Fibroblast of skin of back (primary cell): ENCODE measurements around the gene MAP4.

Experiments
- DNase-seq: peaks from one replicate; pipeline ENCODE4 v3.0.0-alpha.2; 2013

Gene MAP4

DNA sequence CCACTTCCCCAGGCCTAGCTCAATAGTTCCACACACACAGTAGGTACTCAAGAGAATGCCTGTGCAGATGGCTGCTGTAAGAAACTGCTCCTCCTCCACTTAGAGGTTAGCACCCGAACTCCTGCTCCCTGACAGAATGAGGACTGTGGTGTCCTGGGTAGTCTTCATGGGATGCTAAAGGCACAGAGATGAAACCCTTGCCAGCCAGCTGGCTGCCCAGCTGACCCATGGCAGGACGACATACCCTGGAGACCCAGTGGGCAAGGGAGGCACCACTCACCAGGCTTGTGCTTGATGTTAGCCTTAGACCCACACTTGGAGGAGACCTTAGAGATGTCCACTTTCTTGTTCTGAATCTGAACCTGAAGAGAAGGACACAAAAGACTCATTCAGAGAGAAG, 159.1 kb downstream of the MAP4 start:
- DNase-seq = no peak

DNA sequence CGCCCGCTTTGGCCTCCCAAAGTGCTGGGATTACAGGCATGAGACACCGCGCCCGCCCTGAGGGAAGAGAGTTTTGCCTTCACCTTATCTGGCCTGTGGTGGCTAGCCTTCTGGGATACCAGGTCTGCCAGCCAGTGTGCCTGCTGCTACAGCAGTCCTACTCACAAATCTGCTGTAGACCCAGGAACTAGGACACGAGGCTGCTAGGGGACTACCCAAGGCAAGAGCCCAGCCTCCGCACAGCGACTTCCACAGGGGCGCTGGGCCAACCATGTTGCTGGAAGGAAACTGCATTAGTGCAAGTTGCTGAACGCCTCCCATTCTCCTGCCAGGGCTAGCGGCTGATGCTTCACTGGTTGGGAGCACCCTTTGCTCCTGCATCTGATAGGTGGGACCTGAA, 159.5 kb downstream of the MAP4 start:
- DNase-seq = no peak

DNA sequence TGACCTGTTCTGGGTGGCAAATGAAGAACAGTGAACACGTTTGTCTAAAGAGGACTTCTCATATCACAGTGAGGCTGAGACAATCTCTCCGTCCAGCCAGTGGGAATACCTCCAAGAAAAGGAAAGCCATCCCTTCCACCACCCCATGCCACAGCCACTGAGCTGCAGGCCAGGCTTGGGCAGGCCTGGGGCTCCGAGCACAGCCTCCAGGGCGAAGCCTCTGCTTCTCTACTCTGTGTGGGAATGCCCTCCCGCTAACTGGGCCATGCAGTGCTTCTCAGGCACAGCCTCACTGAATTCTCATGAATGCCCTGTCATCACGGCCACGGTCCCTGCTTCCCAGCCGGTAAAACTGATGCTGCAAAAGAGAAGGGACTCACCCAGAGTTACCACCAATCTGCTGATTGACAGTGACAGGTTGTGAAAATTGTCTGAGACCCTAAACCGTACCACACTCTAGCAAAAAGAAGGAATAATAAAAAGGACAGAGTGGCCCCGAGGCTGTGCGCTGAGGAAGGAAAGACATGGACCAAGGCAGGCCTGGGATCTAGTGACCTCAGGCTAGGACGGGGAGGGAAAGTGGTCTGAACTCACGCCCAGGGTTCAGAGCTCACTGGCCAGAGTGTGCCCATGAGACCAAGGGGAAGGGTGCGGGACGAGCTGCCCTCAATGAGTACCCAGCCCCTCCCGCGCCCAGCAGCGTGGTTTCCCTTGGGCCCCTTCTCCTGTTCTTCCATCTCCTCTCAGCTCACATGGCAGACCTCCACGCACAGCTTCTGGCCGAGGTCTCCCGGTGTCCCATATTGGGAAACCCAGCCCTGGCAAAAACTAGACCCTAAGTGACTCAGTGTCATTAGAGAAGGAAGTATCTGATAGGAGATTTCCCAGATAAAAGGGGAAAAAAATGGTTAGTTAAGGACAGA, 160.5 kb downstream of the MAP4 start:
- DNase-seq = no peak

DNA sequence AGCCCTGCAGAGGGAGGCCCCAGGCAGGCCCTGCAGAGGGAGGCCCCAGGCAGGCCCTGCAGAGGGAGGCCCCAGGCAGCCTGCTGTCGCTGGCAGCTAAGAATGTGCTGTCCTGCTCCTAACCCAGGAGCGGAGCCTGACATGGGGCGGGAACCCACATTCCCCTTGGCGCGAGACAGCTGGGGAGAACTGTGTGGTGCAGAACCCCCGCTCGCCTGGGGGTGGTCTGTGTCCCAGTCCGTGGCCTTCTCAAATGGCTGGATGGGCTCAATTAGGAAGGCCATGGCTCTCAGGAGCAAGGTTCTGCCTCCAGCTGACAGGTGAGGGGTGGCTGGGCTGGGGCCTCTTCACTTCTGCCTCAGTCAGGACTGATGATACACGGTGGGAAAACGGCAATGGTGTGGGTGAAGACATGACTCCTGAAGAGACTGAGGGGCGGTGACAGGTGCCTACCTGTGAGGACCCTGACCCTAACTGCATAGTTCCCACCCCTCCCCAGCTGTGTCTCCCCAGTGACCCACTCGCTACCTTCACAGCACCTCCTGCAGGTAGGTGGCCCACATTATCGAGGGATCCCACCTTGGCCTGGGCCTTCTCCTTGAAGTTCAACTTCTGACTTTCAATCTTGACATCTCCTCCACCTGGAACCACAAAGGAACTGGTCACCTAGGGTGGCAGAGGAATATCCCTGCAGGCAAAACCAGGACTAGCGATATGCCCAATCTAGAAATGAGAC, 161.3 kb downstream of the MAP4 start:
- DNase-seq = no peak

DNA sequence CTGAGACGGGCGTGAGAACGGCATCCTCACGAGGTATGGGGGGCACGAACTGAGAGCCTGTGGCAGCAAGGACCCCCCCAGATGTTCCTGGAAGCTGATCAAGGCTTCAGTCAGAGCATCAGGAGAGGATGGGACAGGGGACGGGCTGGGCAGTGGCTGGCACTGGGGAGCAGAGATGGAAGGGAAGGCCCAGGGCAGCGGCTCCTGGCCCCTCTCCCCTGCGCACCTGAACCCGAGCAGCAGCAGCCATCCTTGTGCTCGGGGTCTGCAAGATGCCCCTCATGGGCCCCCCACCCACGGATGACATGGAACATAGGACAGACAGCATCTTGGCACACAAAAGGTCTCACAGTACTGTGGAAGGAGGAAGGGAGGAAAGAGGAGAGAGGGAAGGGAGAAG, 161.9 kb downstream of the MAP4 start:
- DNase-seq = no peak

DNA sequence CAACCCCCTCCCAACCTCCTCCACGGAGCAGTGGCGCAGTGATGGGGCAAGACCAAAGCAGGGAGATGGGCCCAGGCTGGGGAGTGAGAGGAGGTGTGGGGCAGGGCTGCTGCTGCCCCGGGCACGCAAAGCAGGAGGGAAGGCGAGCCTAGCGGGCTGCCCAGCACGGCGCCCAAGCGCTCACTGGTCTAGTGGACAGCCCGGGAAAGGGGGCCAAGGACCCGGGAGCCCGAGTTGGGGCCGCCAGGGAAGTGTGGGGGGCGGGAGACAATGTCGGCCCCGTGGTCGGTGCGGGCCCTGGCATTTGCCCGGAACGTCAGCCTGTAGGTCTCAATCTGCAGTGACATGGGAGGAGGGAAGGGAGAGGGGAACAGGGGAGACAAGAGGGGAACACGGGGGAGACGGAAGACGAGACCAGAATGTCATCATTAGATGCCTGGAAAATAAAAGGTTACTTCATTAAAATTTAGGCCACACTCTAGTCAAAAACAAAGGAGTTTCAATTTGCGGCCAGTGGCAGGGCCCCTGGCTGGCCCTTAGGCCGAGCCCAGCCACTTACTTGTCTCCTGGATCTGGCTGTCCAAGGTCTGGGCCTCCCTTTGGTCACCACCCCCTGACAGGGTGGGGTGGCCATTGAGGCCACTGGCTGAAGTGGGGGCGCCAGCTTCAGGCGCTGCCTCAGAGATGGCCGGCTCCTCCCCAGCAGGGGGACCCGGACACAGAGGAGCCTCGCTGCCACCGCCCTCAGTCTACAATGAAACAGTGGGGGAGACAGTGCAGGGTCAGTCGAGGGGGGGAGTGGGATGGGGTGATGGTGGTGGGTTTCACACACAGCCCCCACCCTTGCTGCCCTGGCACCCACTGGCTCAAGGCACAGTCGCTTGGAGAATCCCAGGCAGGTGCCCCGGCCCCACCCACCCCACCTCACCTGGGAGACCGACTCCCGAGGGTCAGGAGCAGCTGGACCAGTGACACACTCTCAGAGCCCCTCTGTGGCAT, 163.3 kb downstream of the MAP4 start:
- no peak for DNase-seq

DNA sequence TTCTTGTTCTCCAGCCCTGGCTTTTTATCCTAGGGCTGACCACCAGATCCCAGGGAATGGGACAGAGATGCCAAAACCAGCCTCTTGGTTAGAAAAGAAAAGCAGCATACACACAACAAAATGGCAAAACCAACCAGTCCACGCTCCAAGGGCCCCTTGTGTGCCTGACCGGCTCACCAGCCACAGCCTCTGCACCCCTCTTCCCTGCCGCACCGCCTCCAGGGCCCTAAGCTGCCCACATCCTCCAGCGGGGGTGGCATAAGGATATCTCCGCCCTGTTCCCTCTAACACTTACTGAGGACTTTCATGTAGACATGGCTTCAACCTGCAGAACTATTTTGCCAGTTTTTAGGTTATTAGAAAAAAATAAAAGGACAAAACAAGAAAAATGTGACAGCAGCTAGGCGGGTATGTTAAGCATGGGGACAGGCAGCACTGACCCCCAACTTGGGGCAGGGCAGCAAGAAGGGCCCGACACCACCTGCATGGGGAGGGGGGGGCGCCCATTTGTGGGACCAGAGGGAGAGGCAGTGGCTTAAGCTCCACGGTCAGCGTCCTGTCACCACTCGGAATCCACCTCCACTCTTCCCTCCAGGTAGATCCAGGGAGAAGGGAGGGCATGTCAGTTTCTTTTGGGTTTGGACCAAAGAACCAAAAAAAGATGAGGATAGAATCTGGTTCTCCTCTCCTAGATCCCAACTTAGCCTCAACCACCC, 164.2 kb downstream of the MAP4 start:
- no peak for DNase-seq

DNA sequence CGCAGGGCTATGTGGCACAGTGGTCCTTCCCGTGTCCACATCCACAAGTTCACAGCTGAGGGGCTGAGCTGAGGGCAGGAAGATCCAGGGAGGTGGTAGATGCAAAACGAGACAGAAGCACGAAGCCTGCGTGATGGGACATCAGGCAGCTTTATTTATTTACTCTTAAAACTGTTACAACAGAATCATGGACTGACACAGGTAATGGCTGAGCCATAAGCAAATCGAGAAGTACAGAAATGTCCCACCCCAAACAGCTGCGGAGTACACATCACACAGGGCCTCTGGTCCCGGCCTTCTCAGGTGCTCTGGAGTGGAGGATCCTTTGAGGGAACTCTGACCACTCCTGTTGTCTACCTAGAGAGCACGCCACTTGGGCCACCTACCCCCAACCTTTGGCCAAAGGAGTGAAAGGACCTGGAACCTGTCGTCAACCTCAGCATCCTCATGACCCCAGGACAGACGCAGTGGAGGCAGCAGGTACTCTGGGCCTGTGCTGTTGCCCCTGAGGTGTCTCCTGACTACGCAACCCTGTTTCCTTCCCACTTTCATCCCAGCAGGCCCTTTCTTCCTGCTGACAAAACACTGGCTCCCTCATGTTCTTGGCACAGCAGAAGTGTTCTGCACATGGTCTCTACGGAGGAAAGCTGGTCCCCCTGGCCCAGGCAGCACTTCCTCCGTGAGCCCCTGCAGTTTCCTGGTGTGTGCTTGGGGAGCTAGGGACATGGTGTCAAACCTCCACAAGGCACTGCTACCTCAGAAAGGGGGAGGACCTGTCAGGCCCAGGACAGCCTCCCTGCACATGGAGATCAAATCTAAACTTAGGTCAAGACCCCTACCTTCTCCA, 165.4 kb downstream of the MAP4 start:
- no peak for DNase-seq

DNA sequence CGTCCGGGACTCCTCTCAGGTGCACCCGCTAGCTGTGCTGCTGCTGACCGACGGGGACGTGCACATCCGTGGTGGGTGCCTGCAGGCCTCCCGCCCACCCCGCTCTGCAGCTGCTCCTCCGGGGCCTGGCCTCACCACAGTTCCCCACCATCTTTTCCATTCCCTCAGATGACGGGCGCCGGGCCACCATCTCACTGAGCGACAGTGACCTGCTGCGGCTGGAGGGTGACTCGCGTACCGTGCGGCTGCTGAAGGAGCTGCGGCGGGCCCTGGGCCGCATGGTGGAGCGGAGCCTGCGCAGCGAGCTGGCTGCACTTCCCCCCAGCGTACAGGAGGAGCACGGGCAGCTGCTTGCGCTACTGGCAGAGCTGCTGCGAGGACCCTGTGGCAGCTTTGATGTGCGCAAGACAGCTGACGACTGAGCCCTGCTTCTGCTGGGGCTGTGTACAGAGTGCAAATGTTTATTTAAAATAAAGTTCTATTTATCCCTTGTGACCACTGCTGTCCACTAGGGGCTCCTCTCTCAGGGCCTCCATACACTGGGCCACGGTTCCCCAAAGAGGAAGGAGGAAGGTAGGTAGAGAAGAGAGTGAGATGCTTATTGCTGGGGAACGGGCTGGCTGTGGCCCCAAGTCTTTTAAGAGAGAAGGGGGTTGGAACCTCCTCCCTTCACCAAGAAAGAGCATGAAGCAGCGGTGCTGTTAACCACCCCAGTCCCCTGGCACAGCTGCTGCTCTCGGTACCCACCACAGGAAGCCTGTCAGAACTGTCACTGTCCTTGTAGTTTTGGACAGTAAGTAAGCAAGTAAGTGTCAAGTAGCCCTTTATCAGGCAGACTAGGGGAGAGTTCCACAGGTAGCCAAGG, 166.3 kb downstream of the MAP4 start:
- DNase-seq = peak; percentile 40

DNA sequence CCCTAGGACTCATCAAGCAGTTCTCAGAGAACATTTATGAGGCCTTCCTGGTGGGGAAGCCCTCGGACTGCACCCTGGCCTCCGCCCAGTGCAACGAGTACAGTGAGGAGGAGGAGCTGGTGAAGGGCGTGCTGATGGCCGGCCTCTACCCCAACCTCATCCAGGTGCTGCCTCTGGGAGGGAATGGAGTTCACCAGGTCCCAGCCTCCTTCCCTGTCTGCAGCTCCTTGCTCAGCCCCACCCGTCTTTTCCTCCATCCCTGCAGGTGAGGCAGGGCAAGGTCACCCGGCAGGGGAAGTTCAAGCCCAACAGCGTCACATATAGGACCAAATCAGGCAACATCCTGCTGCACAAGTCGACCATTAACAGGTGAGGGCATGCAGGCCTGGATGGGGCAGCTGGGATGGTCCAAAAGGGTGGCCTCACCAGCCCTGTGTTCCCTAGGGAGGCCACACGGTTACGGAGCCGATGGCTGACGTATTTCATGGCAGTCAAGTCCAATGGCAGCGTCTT, 167.0 kb downstream of the MAP4 start:
- DNase-seq = no peak

DNA sequence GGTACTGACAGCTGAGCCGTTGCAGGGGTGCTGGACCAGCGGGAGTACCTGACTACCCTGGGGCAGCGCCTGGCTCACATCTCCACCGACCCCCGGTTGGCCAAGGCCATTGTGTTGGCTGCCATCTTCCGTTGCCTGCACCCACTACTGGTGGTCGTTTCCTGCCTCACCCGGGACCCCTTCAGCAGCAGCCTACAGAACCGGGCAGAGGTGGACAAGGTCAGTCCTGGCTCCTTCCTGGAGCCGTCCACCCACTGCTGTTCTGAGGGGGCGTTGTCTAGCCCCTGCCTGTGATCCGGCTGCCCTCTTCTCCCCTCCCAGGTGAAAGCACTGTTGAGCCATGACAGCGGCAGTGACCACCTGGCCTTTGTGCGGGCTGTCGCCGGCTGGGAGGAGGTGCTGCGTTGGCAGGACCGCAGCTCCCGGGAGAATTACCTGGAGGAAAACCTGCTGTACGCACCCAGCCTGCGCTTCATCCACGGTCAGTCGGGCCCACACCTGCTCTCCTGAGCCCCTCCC, 167.6 kb downstream of the MAP4 start:
- DNase-seq = no peak

DNA sequence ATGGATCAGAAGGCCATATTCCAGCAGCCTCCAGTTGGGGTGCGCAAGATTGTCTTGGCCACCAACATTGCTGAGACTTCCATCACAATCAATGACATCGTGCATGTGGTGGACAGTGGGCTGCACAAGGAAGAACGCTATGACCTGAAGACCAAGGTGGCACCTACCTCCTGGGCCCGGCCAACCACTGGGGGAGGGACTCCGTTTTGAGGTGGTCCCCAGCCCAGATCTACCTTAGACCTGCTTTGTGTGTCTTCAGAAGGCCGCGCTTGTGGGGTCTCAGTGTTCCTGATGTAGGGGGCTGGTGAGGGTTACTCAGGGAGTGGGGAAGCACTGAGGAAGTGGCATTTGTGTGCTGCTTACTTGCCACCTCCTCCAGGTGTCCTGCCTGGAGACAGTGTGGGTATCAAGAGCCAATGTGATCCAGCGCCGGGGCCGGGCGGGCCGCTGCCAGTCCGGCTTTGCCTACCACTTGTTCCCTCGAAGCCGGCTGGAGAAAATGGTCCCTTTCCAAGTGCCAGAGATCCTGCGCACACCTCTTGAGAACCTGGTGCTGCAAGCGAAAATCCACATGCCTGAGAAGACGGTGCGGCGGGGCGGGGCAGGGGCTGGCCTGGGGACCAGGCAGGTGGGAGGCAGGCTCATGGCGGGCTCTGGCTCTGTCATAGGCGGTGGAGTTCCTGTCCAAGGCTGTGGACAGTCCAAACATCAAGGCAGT, 168.3 kb downstream of the MAP4 start:
- no peak for DNase-seq

DNA sequence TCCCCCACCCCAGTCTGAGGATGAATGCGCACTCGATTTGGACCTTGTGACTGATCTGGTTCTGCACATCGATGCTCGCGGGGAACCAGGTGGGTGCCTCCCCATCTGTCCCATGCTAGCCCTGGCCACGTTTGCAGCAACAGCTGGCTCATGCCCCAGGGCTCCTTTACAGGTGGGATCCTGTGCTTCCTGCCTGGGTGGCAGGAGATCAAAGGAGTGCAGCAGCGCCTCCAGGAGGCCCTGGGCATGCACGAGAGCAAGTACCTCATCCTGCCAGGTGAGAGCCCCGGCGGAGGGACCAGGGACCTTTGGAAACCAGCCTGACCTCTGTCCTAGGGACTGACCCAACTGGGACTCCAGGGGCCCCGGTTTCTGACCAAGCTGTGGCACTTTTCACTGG, 169.0 kb downstream of the MAP4 start:
- no peak for DNase-seq

DNA sequence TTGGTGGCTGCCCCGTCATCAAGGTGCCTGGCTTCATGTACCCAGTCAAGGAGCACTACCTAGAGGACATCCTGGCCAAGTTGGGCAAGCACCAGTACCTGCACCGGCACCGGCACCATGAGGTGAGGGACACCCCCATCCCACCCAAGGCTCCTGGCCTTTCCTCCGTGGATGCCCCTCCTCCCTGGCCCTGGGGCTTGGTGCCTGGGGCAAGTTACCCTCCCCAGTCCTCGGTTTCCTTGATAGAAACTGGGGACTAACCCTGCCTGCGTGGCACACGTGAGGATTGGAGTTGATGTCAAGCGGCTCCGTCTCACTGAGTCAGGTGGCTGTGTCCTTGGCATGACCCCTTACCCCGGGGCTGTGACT, 169.4 kb downstream of the MAP4 start:
- no peak for DNase-seq

DNA sequence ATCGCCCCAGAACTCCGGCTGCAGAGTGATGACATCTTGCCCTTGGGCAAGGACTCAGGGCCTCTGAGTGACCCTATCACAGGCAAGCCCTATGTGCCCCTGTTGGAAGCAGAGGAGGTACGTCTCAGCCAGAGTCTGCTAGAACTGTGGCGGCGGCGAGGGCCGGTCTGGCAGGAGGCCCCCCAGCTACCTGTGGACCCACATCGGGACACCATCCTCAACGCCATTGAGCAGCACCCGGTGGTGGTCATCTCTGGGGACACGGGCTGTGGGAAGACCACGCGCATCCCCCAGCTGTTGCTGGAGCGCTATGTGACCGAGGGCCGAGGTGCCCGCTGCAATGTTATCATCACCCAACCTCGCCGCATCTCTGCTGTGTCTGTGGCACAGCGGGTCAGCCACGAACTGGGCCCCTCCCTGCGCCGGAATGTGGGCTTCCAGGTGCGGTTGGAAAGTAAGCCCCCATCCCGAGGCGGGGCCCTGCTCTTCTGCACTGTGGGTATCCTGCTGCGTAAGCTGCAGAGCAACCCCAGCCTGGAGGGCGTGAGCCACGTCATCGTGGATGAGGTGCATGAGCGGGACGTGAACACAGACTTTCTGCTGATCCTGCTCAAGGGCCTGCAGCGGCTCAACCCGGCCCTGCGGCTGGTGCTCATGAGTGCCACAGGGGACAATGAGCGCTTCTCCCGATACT, 169.9 kb downstream of the MAP4 start:
- DNase-seq = no peak

DNA sequence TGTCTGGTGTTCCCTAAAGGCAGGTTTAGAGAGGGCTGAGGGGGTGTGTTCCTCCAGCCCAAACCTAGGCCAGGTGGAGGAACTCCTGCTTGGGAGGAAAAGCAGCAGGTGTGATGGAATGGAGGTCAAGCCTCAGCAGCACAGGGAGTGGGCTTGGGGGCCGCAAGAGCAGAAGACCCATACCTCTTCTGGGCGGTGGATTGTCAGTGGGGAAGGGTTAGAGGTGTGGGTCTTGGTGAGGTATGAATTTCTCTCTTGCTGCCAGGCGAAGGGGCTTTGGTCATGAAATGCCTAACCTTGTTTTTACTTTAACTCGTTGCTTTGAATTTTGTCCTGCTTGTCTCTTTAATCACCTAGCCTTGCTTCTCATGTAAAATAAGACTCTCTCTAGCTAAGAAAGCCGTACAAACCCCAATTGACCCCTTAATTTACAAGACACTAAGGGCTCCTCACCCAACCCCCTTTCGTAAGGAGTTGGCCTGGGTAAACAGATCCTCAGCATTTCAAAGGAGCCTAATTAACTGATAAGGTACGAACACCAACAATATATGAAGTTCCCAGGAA, 174.3 kb downstream of the MAP4 start:
- DNase-seq = no peak

DNA sequence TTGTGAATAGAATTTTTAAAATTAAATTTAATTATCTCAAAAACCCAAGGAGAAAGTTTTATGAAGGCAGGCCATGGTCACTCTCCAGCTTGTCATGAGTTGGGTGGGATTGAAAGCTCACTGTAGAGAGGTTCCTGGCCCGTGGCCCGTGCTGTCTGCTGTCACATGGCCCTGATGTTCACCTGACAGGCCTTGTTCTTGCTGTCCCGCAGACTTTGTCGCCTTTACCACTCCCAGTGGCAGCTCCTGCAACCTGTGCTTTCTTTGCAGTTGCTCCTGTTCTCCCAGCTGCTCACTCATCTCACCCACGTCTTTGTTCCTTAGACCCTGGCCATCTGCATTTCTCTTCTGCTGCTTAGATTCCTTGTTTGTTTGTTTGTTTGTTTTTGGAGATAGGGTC, 177.7 kb downstream of the MAP4 start:
- DNase-seq = no peak

DNA sequence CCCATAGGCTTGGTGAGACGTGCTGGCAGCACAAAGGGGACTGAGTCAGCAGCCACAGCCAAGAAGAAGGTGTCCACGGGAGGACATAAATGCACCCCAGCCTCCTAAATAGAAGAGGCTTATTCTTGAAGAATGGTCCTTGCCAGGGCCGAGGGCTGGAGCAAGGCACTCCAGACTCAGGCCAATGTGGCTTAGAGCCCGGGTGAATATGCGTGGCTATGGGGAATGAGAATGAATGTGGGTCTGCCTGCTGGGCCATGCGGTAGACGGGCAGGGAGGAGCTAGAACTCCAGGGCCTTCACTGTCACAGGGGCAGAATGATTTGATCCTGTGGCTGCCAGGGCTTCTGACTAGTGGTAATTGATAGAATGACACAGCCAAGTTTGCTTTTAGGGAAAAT, 179.2 kb downstream of the MAP4 start:
- DNase-seq = no peak
